DND-41 (cell line): ENCODE results near the gene RBPJ.

Source experiments
- EZH2 ChIP-seq: IDR thresholded peaks from 3 replicates; pipeline ENCODE4 v1.6.1; 2012; ENCODE audit warnings: borderline replicate concordance, low read depth, mild to moderate bottlenecking, moderate library complexity, low read length, inconsistent platforms; ENCODE audit not compliant: severe bottlenecking
- TF ChIP-seq, protein P1 (sequence below): IDR thresholded peaks from 2 replicates; pipeline ENCODE4 v1.5.1; 2012; ENCODE audit warnings: borderline replicate concordance, low read length, moderate library complexity, mild to moderate bottlenecking; ENCODE audit not compliant: poor library complexity, severe bottlenecking; ENCODE audit errors: extremely low read depth

DNA sequence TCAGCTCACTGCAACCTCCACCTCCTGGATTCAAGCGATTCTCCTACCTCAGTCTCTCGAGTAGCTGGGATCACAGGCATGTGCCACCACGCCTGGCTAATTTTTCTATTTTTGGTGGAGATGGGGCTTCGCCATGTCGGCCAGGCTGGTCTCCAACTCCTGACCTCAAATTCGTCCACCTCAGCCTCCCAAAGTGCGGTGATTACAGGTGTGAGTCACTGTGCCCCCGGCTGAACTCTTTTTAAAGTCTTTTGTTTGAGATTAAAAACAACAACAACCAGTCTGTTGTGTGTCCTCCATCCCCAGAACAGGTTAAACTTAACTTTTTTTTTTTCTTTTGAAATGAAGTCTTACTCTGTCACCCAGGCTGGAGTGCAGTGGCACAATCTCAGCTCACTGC is 36.3 kb upstream of the RBPJ start:
- no peak for TF ChIP-seq EZH2
- TF ChIP-seq, protein P1, sequence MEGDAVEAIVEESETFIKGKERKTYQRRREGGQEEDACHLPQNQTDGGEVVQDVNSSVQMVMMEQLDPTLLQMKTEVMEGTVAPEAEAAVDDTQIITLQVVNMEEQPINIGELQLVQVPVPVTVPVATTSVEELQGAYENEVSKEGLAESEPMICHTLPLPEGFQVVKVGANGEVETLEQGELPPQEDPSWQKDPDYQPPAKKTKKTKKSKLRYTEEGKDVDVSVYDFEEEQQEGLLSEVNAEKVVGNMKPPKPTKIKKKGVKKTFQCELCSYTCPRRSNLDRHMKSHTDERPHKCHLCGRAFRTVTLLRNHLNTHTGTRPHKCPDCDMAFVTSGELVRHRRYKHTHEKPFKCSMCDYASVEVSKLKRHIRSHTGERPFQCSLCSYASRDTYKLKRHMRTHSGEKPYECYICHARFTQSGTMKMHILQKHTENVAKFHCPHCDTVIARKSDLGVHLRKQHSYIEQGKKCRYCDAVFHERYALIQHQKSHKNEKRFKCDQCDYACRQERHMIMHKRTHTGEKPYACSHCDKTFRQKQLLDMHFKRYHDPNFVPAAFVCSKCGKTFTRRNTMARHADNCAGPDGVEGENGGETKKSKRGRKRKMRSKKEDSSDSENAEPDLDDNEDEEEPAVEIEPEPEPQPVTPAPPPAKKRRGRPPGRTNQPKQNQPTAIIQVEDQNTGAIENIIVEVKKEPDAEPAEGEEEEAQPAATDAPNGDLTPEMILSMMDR: no peak
